HG02642 (cell line): Measurements from ENCODE around the gene ERC2.

ENCODE experiments used
- ATAC-seq: cut with Tn5 transposase; IDR thresholded peaks from one replicate; pipeline ENCODE4 v1.9.1; 2021; ENCODE audit warnings: mild to moderate bottlenecking; ENCODE audit not compliant: unreplicated experiment, poor library complexity

Gene ERC2

GRCh38 chr3:55963601-55964000, 504.7 kb downstream of the ERC2 start:
- no peak for ATAC-seq

GRCh38 chr3:55959471-55960080, 508.7 kb downstream of the ERC2 start:
- ATAC-seq: no peak

GRCh38 chr3:55958605-55959004, 509.7 kb downstream of the ERC2 start:
- no peak for ATAC-seq

GRCh38 chr3:55955891-55956477, 512.3 kb downstream of the ERC2 start:
- ATAC-seq: no peak

GRCh38 chr3:55951388-55951787, 516.9 kb downstream of the ERC2 start:
- no peak for ATAC-seq

- no peak for ATAC-seq
Observed at GRCh38 chr3:55947406-55947805, 520.9 kb downstream of the ERC2 start.

GRCh38 chr3:55946574-55947160, 521.6 kb downstream of the ERC2 start:
- ATAC-seq: no peak

- ATAC-seq: no peak
Observed at GRCh38 chr3:55942868-55943267, 525.4 kb downstream of the ERC2 start.

GRCh38 chr3:55939287-55939686, 529.0 kb downstream of the ERC2 start:
- no peak for ATAC-seq

GRCh38 chr3:55937301-55937700, 531.0 kb downstream of the ERC2 start:
- ATAC-seq: no peak

GRCh38 chr3:55936549-55937052, 531.7 kb downstream of the ERC2 start:
- no peak for ATAC-seq

- no peak for ATAC-seq
Observed at GRCh38 chr3:55935241-55935640, 533.0 kb downstream of the ERC2 start.

GRCh38 chr3:55934771-55935170, 533.5 kb downstream of the ERC2 start:
- no peak for ATAC-seq

- ATAC-seq: no peak
Observed at GRCh38 chr3:55929154-55929869, 539.0 kb downstream of the ERC2 start.

- ATAC-seq: no peak
Observed at GRCh38 chr3:55923626-55924025, 544.6 kb downstream of the ERC2 start.

- no peak for ATAC-seq
Observed at GRCh38 chr3:55923207-55923606, 545.1 kb downstream of the ERC2 start.

GRCh38 chr3:55912880-55913279, 555.4 kb downstream of the ERC2 start:
- no peak for ATAC-seq

- ATAC-seq: no peak
Observed at GRCh38 chr3:55911266-55911665, 557.0 kb downstream of the ERC2 start.

GRCh38 chr3:55910543-55910942, 557.7 kb downstream of the ERC2 start:
- no peak for ATAC-seq

GRCh38 chr3:55909373-55909772, 558.9 kb downstream of the ERC2 start:
- no peak for ATAC-seq

GRCh38 chr3:55907616-55908015, 560.7 kb downstream of the ERC2 start:
- ATAC-seq: no peak
